ENCODE measurements around the gene CBR3. TPM values are rescaled to one million over a fixed set of nuclear protein-coding genes. Genes with fewer than 3 reads are reported as not detected.

CBR3 gene
- total and polyA plus RNA-seq, 2 of the 4 experiments (the other 2 are of a cell fraction) = 13.4 to 15.4 TPM

GRCh38 chr21:36165356-36165755 lies 30.5 kb downstream of the CBR3 start:
- dilution Hi-C loops (cut with HindIII; ENCODE audit: low sequenced_read_pairs, unreplicated experiment) = no loop called here
- Histone ChIP-seq H3K9me1 (ENCODE audit: insufficient read depth, low read length) (peaks cover 12% of the 10 kb centered on the region), H4K20me1 (ENCODE audit: insufficient read depth, low read length) (no peaks in the 10 kb centered on the region; the same call in none of the 2 replicates), H3K4me1 (ENCODE audit: control insufficient read depth, insufficient read depth, low read length) (peaks cover 5% of the 10 kb centered on the region), H3K14ac (replicated peaks; ENCODE audit: low read depth, low read length) (no peak overlapping the region), H3K9ac (ENCODE audit: low read depth, low read length) (no peak overlapping the region), H2AK9ac (replicated peaks; ENCODE audit: low read depth, low read length, poor library complexity) (no peak overlapping the region), H2AFZ (replicated peaks; ENCODE audit: low read length, poor library complexity) (no peak overlapping the region), H2BK5ac (ENCODE audit: low read depth, low read length, poor library complexity, severe bottlenecking) (no peak overlapping the region), H3K27ac (ENCODE audit: insufficient read depth, low read length) (no peak overlapping the region), H2AK5ac (ENCODE audit: low read depth, low read length) (peak overlapping the region; percentile 11; the same call in 1 of the 2 replicates), H3K4me2 (ENCODE audit: low read depth, low read length) (no peak overlapping the region), H4K8ac (ENCODE audit: low read depth in 2 of 2, low read length in 2 of 2) (no peak overlapping the region), H3K36me3 (ENCODE audit: control insufficient read depth, insufficient read depth, low read length) (peaks cover 8% of the 10 kb centered on the region), H3K9me3 (ENCODE audit: control insufficient read depth, insufficient read depth, low read length) (no peaks in the 10 kb centered on the region), H3K4me3 (ENCODE audit: insufficient read depth, low read depth, low read length) (no peak overlapping the region), H2BK20ac (ENCODE audit: low read depth, low read length) (no peak overlapping the region), H3K79me1 (ENCODE audit: low read depth in 1 of 2, low read length in 2 of 2) (peaks cover 31 to 55% of the 10 kb centered on the region in 2 experiments), H2BK15ac (ENCODE audit: low read depth, low read length) (no peak overlapping the region), H3K56ac (ENCODE audit: extremely low read depth, insufficient read depth, low read length) (no peak overlapping the region), H2BK120ac (ENCODE audit: low read depth, low read length) (no peak overlapping the region), H3K23ac (ENCODE audit: low read depth, low read length) (no peak overlapping the region), H3K27me3 (ENCODE audit: control insufficient read depth, insufficient read depth, low read length) (no peaks in the 10 kb centered on the region), H3K18ac (ENCODE audit: low read depth, low read length) (no peak overlapping the region), H3K4ac (ENCODE audit: low read depth, low read length) (no peak overlapping the region), H4K91ac (ENCODE audit: insufficient read depth, low read depth, low read length) (no peak overlapping the region), H4K5ac (ENCODE audit: low read depth, low read length) (no peak overlapping the region)
- POLR2A ChIA-PET (ENCODE audit: unreplicated experiment) = no interaction called here
- CTCF ChIA-PET = no interaction called here
- TF ChIP-seq USF2 (IDR thresholded peaks at IDR 0.05; ENCODE audit: low read depth, low read length) (no peak), MAZ (IDR thresholded peaks at IDR 0.05; ENCODE audit: borderline replicate concordance, low read depth, low read length) (no peak), FOS (IDR thresholded peaks at IDR 0.05; ENCODE audit: low read depth, low read length) (no peak), CEBPB (IDR thresholded peaks at IDR 0.05; ENCODE audit: low read depth, low read length) (no peak)
- no peak for ATAC-seq (ENCODE audit: low read depth)
- WGBS, 2 experiments (ENCODE audit: extremely low coverage in 2 of 2, insufficient read length in 1 of 2) = no CpG with 5 or more reads among the region's 11 CpGs
- no TSS peak for BruUV-seq (replicated peaks)
- no peak for DNase-seq
- in situ Hi-C loops (cut with MboI; ENCODE audit: low sequenced_read_pairs) = no loop called here
- intact Hi-C loops (cut with micrococcal nuclease) = no loop called here
